ENCODE data around the gene EGFR.

- TF ChIP-seq CTCF (IDR thresholded peaks at IDR 0.05; ENCODE audit: low read length) (no peak), EZH2 (IDR thresholded peaks at IDR 0.05; ENCODE audit: borderline replicate concordance, low read length) (no peak)
Measured at GRCh38 chr7:55052741-55053427, 34.1 kb downstream of the EGFR start.

All from OCI-LY1 (cell line).